Kidney epithelial cell (primary cell): ENCODE data around the gene ANAPC5. TPM values are rescaled to one million over a fixed set of nuclear protein-coding genes. Genes with fewer than 3 reads are reported as not detected.

ENCODE experiments used
- DNase-seq: peaks from one replicate; pipeline ENCODE4 v3.0.0-alpha.2; 2010; ENCODE audit warnings: low read depth
- H3K27me3 ChIP-seq: 2 replicates; pipeline ENCODE4 v1.6.0; 2011; ENCODE audit warnings: low read length; ENCODE audit not compliant: control insufficient read depth, insufficient read depth
- H3K36me3 ChIP-seq: 2 replicates; pipeline ENCODE4 v1.5.1; 2011; ENCODE audit warnings: low read length; ENCODE audit not compliant: control insufficient read depth, insufficient read depth
- H3K4me3 ChIP-seq: 2 replicates; pipeline ENCODE4 v1.5.1; 2011; ENCODE audit warnings: low read depth, mild to moderate bottlenecking, control low read depth, low read length
- CTCF ChIP-seq: IDR thresholded peaks from 2 replicates; pipeline ENCODE4 v1.5.1; 2011; ENCODE audit warnings: mild to moderate bottlenecking, moderate library complexity, low read length, control low read depth, inconsistent platforms; ENCODE audit not compliant: insufficient read depth, poor library complexity, severe bottlenecking
- total RNA-seq: library from RNA; depleted of rRNA; stranded (reverse); fragments of >200 nt; gene quantifications from 2 replicates; pipeline ENCODE4 v1.2.3, GENCODE V29; 2015

The ANAPC5 gene
- total RNA-seq, 1 donor from 2014 or later: 86.2 TPM

- DNase-seq: peak; percentile 28
- H3K27me3 ChIP-seq: no peaks in the 10 kb centered on the region
- no peak for TF ChIP-seq CTCF
- no peaks in the 10 kb centered on the region for H3K36me3 ChIP-seq
- peak within 1 kb of the TSS; percentile 93 for H3K4me3 ChIP-seq
These were observed 55.4 kb downstream of the ANAPC5 start, which contains the start of gene CAMKK2 for GRCh38 chr12:121296618-121297434. TSS of gene CAMKK2 (minus strand) at chr12:121296709. CDS start at chr12:121274526, 22,183 bp downstream.

GRCh38 chr12:121295746-121296617 is 56.2 kb downstream of the ANAPC5 start:
- Histone ChIP-seq H3K4me3 (peak overlapping the region; percentile 93), H3K36me3 (no peaks in the 10 kb centered on the region), H3K27me3 (no peaks in the 10 kb centered on the region)
- TF ChIP-seq CTCF: no peak
- no peak for DNase-seq

GRCh38 chr12:121295116-121295745 is 57.0 kb downstream of the ANAPC5 start:
- no peaks in the 10 kb centered on the region for H3K36me3 ChIP-seq
- no peak for TF ChIP-seq CTCF
- H3K4me3 ChIP-seq: peak overlapping the region; percentile 93
- no peaks in the 10 kb centered on the region for H3K27me3 ChIP-seq
- DNase-seq: no peak

DNA sequence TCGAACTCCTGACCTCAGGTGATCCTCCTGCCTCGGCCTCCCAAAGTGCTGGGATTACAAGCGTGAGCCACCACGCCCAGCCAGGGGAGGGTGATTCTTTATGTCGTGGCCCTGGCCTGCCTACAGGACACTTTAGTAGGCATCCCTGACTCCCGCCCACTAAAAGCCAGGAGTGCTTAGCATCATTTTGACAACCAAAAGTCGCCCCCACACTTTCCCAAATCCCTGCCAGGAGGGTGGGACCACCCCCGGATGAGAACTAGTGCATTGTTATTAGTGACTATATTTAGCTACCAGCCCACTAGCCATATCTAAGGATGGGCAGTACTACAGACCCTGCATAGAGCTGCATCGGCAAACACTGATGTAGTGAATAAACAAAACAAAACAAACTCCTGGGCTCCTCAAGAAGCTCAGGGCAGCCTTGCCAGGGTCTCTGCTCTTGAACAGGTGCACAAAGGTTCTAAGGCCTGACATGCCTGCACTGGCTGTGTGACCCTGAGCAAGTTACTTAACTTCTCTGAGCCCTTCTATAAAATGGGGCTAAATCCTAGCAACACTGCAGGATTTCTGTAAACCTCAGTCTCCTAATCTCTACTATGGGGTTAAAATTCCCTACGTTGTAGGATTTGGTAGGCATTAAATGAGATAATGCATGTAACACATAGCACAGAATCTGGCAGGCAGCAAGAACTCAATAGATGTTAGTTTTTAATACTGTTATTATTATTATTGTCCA is 57.9 kb downstream of the ANAPC5 start:
- no peaks in the 10 kb centered on the region for H3K27me3 ChIP-seq
- no peak for DNase-seq
- no peak for TF ChIP-seq CTCF
- H3K36me3 ChIP-seq: no peaks in the 10 kb centered on the region
- H3K4me3 ChIP-seq: no peak overlapping the region

DNA sequence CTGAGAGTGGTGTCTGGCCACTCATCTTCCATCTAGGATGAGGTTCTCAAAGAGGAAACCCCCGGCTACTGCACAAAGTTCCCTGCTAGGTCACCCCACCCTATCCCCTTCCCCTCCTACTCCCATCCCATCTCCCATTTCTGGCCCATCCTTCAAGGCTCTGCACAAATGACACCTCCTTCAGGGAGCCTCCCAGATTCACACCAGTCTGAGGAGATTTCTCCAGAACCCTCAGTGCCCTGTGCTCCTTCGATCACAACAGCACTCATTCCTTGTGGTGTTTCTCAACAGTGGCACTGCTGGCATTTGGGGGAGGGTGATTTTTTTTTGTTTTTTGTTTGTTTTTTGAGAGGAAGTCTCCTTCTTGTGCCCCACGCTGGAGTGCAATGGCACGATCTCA is 58.6 kb downstream of the ANAPC5 start:
- H3K4me3 ChIP-seq: no peak overlapping the region
- no peak for TF ChIP-seq CTCF
- no peaks in the 10 kb centered on the region for H3K27me3 ChIP-seq
- no peaks in the 10 kb centered on the region for H3K36me3 ChIP-seq
- DNase-seq: no peak
